HG03139 (cell line): ENCODE measurements around the gene SINHCAF.
"Not testable (repeated sequence)": the region's sequence is repeated elsewhere in the genome, so short reads cannot be mapped to it uniquely, and the experiment has no call there.

Experiments used
- ATAC-seq: cut with Tn5 transposase; IDR thresholded peaks from one replicate; pipeline ENCODE4 v1.9.1; 2021; ENCODE audit not compliant: unreplicated experiment

SINHCAF gene, protein sequence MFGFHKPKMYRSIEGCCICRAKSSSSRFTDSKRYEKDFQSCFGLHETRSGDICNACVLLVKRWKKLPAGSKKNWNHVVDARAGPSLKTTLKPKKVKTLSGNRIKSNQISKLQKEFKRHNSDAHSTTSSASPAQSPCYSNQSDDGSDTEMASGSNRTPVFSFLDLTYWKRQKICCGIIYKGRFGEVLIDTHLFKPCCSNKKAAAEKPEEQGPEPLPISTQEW

DNA sequence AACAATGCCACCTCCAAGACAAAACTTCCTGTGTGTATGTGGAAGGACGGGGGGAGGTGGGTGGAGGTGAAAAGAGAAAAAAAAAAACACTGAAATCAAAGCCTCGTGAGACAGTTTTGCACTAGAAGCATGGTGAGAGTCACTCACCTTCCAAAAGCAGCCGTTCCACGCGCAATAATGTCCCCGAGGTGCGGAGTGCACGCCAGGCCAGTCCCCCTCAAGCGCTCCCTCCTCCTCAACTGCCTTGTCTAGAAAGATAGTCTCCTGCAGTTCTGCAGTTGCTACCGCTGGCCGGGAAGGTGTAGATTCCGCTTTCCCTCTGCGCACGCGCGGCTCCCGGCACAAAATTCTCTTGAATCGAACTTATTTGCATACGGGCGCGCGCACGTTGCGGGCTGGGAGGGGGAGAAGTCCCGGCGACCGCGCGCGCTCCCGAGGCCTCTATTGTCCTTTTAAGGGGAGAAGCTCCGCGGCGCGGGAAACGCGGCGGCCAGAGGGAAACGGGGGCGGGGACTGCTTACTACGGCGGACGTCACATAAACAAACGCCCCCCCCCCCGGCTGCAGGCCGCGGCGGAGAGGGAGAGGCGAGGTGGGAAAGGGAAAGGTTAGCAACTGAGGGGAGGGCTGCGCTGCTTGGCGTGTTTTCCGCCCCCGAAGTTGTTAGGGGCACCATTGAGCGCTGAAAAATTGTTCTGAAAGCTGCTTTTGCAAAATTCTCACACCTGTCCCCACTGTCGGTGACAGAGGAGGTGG, at the start of gene SINHCAF:
Gene SINHCAF, minus strand, starts transcription at position 274 of the 755 bp plus-strand sequence. CDS start 27,946 bp downstream, outside the sequence.
- ATAC-seq: peak; percentile 52

DNA sequence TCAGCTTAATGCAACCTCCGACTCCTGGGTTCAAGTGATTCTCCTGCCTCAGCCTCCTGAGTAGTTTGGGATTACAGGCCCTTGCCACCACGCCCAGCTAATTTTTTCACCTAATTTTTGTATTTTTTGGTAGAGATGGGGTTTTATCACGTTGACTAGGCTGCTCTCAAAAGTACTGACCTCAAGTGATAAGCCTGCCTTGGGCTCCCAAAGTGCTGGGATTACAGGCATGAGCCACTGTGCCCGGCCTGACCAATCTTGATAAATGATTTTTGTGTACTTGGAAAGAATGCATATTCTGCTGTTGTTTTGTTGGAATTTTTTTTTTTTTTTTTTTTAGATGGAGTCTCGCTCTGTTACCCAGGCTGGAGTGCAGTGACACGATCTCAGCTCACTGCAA, 49.5 kb upstream of the SINHCAF start:
- not testable (repeated sequence) for ATAC-seq

DNA sequence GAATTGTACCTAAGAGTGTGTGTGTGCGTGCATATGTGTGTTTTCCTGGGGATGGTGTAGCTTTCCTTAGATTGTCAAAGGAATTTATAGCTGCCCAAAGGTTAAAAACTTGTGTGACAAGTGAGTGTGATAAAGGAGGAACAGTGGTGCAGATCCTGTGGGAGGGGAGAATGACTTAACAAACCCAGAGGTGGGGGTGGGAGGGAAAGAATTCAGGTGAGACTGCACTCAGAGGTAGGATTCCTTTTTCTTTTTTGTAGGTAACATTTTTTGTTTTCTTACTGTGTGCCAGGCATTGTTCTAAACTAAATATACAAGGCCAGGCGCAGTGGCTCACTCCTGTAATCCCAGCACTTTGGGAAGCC, 45.3 kb upstream of the SINHCAF start:
- ATAC-seq: no peak

DNA sequence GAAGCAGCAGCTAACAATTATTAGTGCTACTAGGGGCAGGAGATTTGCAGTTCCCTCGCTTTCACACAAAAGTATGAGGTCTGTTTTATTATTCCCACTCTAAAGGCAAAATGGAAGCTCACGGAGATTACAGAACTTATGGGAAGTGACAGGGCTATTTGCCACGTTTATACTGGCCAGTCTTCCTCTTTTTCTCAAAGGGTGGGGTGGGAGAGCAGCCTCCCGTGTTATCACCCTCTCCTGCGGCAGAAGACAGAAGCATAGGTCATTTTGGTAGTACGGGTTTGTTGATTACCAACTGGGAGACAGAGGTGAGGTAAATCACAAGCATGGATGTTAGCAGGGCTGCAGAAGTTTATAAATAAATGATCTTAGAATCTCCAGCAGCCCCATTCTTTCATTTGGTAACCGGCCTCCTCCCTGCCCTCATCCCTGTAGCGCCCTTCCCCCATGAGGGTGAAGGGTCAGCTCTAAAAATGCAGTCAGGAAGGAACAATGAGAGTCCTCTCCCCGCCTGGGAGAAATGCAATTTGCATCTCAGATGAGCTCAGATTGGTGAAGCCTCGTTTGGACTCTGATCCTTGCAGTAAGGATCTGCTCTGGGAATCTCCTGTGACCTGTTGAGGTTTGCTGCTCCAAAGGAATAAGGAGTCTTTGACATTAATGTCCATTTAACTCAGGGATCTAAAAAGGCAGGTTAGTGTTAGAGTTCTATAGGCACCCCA, 44.7 kb upstream of the SINHCAF start:
- no peak for ATAC-seq

DNA sequence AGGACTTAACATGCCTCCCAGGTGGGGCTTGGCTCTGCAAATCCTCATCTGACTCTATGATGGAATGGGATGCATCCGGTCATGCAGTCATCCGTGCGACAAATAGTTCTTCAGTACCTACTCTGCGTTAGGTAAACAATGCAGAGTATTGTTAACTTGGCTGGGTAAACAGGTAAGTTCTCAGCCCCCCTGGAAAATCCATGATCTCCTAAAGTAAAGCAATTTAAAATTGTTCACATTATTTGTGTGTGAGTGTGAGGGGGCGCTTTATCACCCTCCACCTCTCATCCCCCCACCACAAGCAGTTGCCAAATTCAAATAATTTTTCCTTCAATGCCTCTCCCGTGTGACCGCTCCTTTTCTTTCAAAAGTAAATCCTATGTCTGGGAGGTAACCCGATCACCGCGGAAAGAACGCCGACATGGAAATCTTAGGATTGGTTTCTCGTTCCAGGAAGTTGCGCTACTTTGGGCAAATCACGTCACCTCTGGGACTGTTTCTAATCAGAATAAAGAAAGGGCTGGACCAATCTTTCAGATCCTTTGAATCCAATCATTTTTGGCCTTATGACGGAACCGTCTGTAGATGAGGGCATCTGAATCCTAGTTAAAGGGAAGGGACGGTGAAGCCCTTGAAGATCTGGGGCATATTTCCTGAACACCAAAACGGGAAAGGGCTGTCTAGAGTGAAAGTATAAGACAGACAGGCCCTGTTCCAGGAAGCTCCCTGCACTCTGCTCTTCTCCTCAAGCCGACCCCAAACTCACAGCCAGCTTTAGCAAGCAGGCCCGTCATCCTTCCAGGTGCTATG, 44.0 kb upstream of the SINHCAF start:
- no peak for ATAC-seq

DNA sequence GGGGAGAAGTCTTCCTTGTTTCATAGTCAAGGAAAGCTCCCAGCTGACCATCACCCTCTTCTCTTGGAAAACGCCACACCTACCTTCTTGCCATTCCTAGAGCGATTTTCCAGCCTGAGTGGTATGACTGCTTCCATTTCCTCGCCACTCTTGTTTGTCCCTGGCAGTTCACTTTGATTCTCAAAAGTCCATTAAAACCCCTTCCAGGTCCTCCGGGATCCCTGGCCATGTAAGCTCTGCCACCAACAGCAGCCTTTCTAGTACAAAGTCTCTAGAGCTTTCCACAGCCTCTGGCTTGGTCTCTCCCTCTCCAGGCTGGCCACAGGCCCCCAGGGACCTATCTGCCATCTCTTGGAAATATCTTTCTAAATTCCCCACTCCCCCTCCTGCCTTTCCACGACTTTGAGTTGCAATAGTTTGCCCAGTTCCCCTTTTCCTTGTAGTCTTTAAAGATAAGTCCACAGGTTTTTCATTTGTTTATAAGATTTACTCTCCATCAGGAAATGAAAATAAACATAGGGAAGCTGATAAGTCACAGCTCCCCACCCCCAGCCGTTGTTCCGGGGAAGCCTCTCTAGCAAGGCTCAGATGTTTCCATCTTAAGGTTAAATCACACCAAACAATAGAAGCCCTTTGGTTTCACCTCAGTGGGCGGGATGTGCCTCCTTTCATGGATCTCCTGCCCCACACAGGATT, 42.9 kb upstream of the SINHCAF start:
- no peak for ATAC-seq

DNA sequence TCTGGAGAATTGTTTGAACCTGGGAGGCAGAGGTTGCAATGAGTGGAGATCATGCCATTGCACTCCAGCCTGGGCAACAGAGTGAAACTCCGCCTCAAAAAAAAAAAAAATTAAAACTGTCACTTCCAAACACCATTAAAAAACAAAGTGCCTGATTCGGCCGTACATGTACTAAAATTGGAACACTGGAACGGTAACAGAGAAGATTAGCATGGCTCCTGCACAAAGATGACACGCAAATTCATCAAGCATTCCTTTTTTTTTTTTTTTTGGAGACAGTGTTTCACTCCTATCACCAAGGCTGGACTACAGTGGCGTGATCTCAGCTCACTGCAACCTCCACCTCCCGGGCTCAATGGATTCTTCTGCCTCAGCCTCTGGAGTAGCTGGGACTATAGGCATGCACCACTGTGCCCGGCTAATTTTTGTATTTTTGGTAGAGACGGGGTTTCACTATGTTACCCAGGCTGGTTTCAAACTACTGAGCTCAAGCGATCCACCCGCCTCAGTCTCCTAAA, 40.2 kb upstream of the SINHCAF start:
- no peak for ATAC-seq

DNA sequence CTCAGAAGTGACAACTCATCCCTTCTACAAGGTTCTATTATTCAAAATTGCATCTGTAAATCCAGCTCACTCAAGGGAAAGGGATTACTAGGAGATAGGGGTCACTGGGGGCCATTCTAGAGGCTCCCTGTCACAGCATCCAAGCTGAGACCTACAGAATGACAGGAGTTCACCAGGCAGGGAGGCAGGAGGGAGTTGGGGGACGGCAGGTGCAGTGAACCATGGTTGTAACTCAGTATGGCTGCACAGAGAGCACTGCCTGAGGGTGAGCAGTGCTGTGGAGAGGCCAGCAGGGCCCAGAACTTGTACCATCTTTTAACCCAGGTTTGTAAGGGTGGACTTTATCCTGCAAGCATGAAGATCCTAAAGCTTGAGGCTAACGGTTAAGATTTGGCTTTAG, 37.9 kb upstream of the SINHCAF start:
- ATAC-seq: no peak

DNA sequence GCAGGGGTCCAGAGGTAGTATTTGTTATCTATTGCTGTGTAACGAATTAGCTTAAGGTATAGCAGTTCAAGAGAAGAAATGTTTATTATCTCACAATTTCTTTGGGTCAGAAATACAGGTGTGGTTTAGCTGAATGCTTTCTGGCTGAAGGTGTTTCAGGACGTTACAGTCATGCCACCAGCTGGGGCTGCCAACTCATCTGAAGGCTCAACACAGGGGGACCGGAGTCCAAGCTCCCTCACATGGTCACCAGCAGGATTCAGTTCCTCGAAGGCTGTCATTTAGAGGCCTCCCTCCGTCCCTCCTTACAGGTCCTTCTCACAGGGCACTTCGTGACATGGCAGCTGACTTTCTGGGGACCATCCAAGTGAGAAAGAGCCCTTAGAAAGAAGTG, 37.5 kb upstream of the SINHCAF start:
- peak; percentile 15 for ATAC-seq

DNA sequence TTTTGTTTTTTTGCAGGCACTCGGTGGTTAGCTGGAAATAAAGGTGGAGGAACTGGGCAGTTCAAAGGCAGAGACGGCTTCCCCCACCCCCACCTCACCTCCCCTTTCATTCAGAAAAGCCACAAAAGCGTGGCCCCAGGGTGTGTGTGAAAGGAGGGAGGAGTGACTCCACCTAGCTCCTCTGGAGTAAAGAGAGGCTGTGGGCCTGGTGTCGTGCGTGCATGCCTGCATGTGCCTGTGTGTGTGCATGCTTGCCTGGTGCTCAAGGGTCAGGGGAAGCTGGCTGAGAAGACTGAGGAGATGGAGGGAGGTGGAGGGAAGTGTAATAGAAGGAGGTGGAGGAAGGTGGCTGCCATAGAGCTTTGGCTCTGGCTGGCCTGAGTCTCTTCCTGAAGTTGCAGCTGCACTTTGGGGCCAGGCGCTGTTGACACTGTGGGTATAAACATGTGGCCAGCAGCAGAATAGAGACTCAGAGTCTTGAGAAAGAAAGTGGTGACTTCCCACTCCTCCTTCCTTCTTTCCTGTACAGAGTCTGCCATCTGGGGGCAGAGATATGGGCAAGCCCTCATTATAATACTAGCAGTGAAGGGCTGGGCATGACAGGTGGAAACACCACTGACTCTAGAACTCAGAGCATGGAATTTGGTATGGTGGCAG, 36.9 kb upstream of the SINHCAF start:
- ATAC-seq: peak; percentile 70

DNA sequence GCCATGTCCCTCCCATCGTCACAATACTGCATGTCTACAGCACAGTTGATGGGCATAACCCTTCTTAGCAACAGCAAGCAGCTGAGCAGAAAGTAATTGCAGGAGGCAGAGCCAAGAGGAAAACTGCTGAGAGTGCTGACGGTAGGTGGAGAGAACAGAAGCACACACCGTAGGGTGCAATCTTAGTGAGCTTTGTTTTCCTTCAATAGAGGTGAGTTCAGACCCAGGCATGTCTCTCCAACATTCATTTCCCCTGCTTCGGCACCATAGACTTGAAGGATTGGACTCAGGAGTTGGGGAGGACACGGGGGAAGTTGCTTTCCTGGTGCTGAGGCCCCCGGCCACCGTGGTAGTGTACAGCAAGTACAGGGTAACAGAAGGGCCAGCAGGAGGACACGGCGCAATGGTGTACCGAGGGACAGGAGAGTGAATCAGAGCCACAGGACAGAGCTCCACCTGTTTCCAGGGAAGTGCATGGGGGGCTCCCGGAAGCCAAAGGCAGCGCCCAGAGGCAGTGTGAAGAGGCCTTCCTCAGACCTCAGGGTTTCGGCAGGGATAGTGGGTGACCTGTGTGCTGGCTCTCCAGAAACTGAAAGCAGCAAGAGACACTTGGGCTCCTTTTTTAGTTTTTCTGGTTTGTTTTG, 36.3 kb upstream of the SINHCAF start:
- ATAC-seq: peak; percentile 31

DNA sequence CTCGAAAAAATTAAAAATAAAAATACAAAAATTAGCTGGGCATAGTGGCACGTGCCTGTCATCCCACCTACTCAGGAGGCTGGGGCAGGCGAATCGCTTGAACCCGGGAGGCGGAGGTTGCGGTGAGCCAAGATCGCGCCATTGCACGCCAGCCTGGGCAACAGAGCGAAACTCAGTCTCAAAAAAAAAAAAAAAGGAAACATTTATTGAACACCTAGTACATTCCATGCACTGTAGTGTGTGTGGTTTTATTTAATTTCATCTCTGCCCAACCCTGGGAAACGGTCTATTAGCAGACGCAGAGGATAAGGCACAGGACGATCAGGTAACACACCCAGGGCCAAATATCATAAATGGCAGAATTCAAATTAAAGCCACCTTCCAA, 35.8 kb upstream of the SINHCAF start:
- ATAC-seq: no peak

DNA sequence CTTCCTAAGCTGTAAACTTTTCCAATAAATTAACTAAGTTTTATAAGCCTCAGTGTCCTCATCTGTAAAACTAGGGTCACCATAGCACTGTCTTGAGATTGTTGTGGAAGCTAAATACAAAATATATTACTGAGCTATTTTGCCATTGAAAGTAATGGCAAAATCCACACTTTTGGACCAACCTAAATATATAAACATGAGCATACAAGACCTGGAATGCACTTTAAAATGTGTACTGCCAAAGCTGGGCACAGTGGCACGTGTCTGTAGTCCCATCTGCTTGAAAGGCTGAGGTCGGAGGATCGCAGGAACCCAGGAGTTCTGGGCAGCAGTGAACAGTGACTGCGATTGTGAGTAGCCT, 29.8 kb upstream of the SINHCAF start:
- no peak for ATAC-seq

DNA sequence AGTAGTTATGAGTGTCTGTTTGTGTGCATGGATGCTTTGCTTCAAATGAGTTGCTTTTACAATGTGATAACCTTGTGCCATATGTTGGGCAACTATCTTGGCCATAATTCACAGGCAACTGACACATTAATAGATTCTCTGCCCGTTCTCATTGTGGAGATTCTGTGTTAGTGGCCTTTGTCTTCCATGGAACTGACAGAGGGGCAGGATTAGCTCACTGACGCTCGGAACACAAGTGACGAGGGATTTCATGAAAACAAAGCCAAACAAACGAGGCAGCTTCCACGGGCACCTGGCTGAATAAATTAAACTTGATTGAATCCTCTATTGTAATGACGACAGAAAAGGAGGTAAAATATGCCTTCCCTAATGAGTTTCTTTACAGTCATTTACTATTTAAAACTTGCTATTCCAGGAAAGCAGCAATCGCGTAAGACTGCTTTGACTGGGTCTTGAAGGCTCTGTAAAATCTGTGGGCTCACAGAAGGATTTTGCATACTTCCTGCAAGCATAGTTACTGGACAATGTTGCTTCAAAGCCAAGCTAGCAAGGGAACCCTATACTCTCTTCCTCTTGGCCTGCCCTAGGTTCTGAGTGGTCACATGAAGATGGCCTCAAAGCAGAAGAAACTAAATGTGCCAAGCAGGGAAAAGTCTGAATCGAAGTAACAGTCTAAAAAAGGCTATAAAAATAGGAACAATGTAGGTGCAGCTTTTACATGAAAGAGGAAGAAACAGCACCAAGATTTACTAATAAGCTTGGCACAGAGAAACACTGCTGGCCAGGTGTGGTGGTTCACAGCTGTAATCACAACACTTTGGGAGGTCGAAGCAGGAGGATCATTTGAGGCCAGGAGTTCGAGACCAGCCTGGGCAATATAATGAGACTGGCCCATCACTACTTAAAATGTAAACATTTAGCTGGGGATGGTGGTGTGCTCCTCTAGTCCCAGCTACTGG, 28.1 kb upstream of the SINHCAF start:
- ATAC-seq: no peak

DNA sequence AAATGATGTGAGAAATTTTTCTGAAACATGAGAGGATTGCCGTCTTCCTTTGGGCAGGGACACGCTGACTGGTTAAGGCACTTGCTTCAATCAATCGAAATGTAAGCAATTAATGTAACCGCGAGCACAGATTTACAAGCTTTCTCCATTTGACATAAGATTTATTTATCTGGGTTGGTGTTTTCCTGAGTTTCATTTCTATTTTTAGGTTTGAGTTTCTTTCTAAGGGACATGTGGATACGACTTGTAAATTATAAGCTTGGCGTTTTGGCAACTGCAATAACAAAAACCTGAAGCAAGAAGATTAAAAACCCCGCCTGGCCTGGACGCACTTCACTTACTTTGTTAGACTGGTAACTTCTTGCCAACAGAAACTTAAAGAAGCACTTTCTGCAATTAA, 20.3 kb upstream of the SINHCAF start:
- no peak for ATAC-seq

DNA sequence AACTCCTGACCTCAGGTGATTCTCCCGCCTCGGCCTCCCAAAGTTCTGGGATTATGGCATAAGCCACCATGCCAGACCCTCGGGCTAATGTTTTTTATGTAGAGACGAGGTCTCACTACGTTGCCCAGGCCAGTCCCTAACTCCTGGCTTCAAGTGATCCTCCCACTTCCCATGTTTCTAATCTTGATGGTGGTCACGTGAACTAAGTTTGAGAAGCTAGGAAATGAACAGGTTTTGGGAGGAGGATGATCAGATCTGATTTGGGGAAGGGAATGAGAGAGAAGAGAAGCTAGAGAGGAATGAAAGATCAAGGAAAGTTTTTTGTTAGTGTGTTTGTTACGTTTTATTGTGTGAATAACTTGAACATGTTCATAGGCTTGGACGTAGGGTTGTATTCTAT, 17.2 kb upstream of the SINHCAF start:
- no peak for ATAC-seq

DNA sequence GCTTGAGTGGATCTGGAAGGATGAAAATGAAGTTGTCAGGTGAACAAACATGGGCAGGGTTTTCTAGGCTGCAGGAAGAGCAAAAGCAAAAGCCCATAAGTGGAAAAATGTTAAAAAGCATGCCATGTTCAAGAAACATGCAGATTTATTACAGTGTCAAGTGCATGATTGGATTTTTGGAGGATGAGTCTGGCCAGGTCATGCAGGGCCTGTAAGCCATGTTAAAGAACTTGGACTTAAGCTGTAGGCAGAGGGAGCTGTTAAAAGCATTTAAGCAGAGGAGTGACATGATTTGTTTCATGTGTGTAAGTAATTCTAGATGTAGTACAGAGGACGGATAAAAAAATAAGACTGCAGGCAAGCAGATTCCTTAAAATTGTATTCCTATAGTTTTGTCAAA, 16.3 kb upstream of the SINHCAF start:
- ATAC-seq: no peak

DNA sequence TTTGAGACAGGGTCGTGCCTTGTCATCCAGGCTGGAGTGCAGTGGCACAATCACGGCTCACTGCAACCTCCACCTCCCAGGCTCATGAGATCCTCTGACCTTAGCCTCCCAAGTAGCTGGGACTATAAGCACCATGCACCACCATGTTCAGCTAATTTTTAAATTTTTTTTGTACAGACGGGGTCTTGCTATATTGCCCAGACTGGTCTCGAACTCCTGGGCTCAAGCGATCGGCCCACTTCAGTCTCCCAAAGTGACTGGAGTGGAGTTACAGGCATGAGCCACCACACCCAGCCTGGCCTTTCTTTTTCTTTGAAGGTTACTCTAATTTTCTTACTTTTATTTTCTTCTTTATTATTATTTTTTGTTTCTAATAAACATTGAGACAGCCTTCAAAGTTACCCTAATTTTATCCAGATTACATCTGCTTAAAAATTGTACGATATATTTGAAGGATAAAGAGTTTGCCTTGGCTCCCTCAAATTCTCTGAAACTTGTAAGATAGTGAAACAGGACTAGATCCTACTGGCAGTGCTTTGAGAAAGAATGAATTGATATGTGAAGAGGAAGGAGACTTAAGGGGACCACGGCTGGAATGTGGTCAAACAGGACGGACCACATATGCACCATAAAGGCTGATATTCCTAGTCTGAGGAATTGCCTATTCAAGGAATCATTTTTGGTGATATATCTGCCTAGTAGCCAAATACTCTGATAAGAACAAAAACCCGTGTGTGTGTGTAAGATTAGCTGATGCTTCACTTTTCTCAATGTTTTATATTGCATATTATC, 14.1 kb upstream of the SINHCAF start:
- ATAC-seq: no peak
